OCI-LY7 (cell line): ENCODE data around the gene BICDL1. TPM values are rescaled to one million over a fixed set of nuclear protein-coding genes. Genes with fewer than 3 reads are reported as not detected.

Source experiments
- BruUV-seq: library from RNA; stranded (reverse); fragments of 400-500 nt; replicated peaks from 2 replicates; lab custom pipeline; 2021; lab: Mats Ljungman, UMichigan
- CTCF ChIA-PET: fragments of 300-600 bp; sonication (Branson Sonifier 250); formaldehyde crosslinking; loops from one replicate; lab custom pipeline; 2022; ENCODE audit warnings: antibody characterized with exemption; ENCODE audit not compliant: unreplicated experiment; lab: Charles Lee
- POLR2A ChIA-PET: fragments of 300-600 bp; sonication (Branson Sonifier 250); formaldehyde crosslinking; loops from one replicate; lab custom pipeline; 2022; ENCODE audit warnings: antibody characterized with exemption; lab: Charles Lee
- DNase-seq: peaks from one replicate; pipeline ENCODE4 v3.0.0-alpha.2; 2015; ENCODE audit warnings: low spot score
- H2AFZ ChIP-seq: fragments of 200-600 bp; sonication (generic), shearing (Covaris generic); 2 replicates; pipeline ENCODE4 v1.6.1; 2014; ENCODE audit warnings: mild to moderate bottlenecking, antibody characterized with exemption, low read length, moderate library complexity
- H3K27ac ChIP-seq: fragments of 200-600 bp; sonication (generic); 2 replicates; pipeline ENCODE4 v1.5.1; 2014; ENCODE audit warnings: mixed run types, low read depth, mild to moderate bottlenecking, moderate library complexity, low read length, inconsistent platforms; ENCODE audit not compliant: poor library complexity, severe bottlenecking
- H3K36me3 ChIP-seq: fragments of 200-600 bp; sonication (generic); 2 replicates; pipeline ENCODE4 v1.6.1; 2014; ENCODE audit warnings: mild to moderate bottlenecking, antibody characterized with exemption, low read length, moderate library complexity, mixed read lengths; ENCODE audit not compliant: insufficient read depth
- H3K4me1 ChIP-seq: fragments of 200-600 bp; sonication (generic); 2 replicates; pipeline ENCODE4 v1.5.1; 2014; ENCODE audit warnings: mild to moderate bottlenecking, low read length; ENCODE audit not compliant: insufficient read depth, poor library complexity, severe bottlenecking
- H3K4me2 ChIP-seq: fragments of 200-600 bp; sonication (generic); 2 replicates; pipeline ENCODE4 v1.6.1; 2014; ENCODE audit warnings: mild to moderate bottlenecking, low read length
- H3K4me3 ChIP-seq: fragments of 200-600 bp; sonication (generic); 2 replicates; pipeline ENCODE4 v1.5.1; 2014; ENCODE audit warnings: mild to moderate bottlenecking, low read depth, low read length; ENCODE audit not compliant: poor library complexity, severe bottlenecking
- H3K79me2 ChIP-seq: fragments of 200-600 bp; sonication (generic); 2 replicates; pipeline ENCODE4 v1.6.1; 2016; ENCODE audit warnings: low read depth, mild to moderate bottlenecking, low read length, moderate library complexity, mixed read lengths; ENCODE audit not compliant: insufficient read depth
- H3K9me2 ChIP-seq: fragments of 200-600 bp; sonication (generic); 2 replicates; pipeline ENCODE4 v1.6.1; 2016; ENCODE audit warnings: mild to moderate bottlenecking, low read length, mixed read lengths; ENCODE audit not compliant: insufficient read depth
- H3K9me3 ChIP-seq: fragments of 200-600 bp; sonication (generic); 2 replicates; pipeline ENCODE4 v1.6.1; 2014; ENCODE audit warnings: mild to moderate bottlenecking, mixed run types, low read length, mixed read lengths
- H4K20me1 ChIP-seq: fragments of 200-600 bp; sonication (generic); 2 replicates; pipeline ENCODE4 v1.6.1; 2014; ENCODE audit warnings: mild to moderate bottlenecking, antibody characterized with exemption, low read length, moderate library complexity, mixed read lengths; ENCODE audit not compliant: insufficient read depth
- CTCF ChIP-seq: fragments of 200-600 bp; sonication (generic); conservative IDR thresholded peaks from 2 replicates; pipeline ENCODE4 v1.5.1; 2014; ENCODE audit warnings: mild to moderate bottlenecking, antibody characterized with exemption, low read length, moderate library complexity, mixed read lengths
- EZH2phosphoT487 ChIP-seq: fragments of 200-600 bp; sonication (generic); IDR thresholded peaks from 2 replicates; pipeline ENCODE4 v1.6.1; 2018; ENCODE audit warnings: low read depth, borderline replicate concordance, mild to moderate bottlenecking, mixed run types, antibody characterized with exemption, low read length, moderate library complexity, mixed read lengths
- intact Hi-C: fragments of 100-400 bp; cut with micrococcal nuclease; formaldehyde crosslinking; loops from one replicate; pipeline ENCODE4 v1.10.0; 2022; ENCODE audit not compliant: unreplicated experiment
- total RNA-seq, 2 experiments: library from RNA; depleted of rRNA in 1 of 2; stranded (reverse); fragments of >200 nt in 1 of 2; shearing (Covaris generic) in 1 of 2; gene quantifications; 2 replicates each; pipeline ENCODE4 v1.2.3, GENCODE V29; 2014 to 2022

Gene BICDL1
- total RNA-seq, 2 experiments from 2014 or later = 6.5 to 22.6 TPM

- intact Hi-C loops = loop anchor here (2.0 kb wide), 1 partner anchor 48 kb away; no protein-coding TSS in a partner anchor
- Histone ChIP-seq H3K79me2 (peaks cover 63% of the 10 kb centered on the region), H3K9me2 (no peaks in the 10 kb centered on the region), H3K4me1 (peaks cover 67% of the 10 kb centered on the region), H2AFZ (no peak overlapping the region), H3K36me3 (peaks cover 34% of the 10 kb centered on the region), H3K4me2 (peak overlapping the region; percentile 80), H4K20me1 (peaks cover 14% of the 10 kb centered on the region), H3K4me3 (peak overlapping the region; percentile 90), H3K27ac (peak overlapping the region; percentile 77), H3K9me3 (no peaks in the 10 kb centered on the region)
- ChIA-PET CTCF (interaction anchor here (0.7 to 1.0 kb wide), 3 partner anchors 10 to 110 kb away, joined by 3 to 7 read pairs (median 3); partner anchors contain the start of gene RPLP0), POLR2A (interaction anchor here (0.6 to 8.4 kb wide), 8 partner anchors 14 to 85 kb away, joined by 3 to 86 read pairs (median 8); partner anchors contain the start of gene RPLP0)
- no TSS peak for BruUV-seq
- TF ChIP-seq EZH2phosphoT487 (no peak), CTCF (no peak)
- peak; percentile 47 for DNase-seq
Measured at GRCh38 chr12:120118321-120119061, 129.5 kb downstream of the BICDL1 start.

- Histone ChIP-seq H3K4me2 (peak overlapping the region; percentile 80), H4K20me1 (peaks cover 14% of the 10 kb centered on the region), H3K9me3 (no peaks in the 10 kb centered on the region), H3K27ac (peak overlapping the region; percentile 77), H3K4me3 (peak overlapping the region; percentile 90), H3K79me2 (peaks cover 54% of the 10 kb centered on the region), H2AFZ (no peak overlapping the region), H3K4me1 (peaks cover 76% of the 10 kb centered on the region), H3K9me2 (no peaks in the 10 kb centered on the region), H3K36me3 (peaks cover 24% of the 10 kb centered on the region)
- no TSS peak for BruUV-seq
- intact Hi-C loops = loop anchor here (2.0 kb wide), 1 partner anchor 47 kb away; no protein-coding TSS in a partner anchor
- peak; percentile 59 for DNase-seq
- CTCF ChIA-PET = interaction anchor here (0.6 kb wide), 1 partner anchor 15 kb away, joined by 3 read pairs; no protein-coding TSS in a partner anchor
- POLR2A ChIA-PET = interaction anchor here (0.5 to 8.4 kb wide), 12 partner anchors 9 to 242 kb away, joined by 3 to 86 read pairs (median 6); partner anchors contain the start of genes CIT and RPLP0
- no peak for TF ChIP-seq EZH2phosphoT487
- TF ChIP-seq CTCF = no peak
Measured at GRCh38 chr12:120119271-120119973, 130.4 kb downstream of the BICDL1 start.
